Measurements from ENCODE around the gene FLAD1.

DNA sequence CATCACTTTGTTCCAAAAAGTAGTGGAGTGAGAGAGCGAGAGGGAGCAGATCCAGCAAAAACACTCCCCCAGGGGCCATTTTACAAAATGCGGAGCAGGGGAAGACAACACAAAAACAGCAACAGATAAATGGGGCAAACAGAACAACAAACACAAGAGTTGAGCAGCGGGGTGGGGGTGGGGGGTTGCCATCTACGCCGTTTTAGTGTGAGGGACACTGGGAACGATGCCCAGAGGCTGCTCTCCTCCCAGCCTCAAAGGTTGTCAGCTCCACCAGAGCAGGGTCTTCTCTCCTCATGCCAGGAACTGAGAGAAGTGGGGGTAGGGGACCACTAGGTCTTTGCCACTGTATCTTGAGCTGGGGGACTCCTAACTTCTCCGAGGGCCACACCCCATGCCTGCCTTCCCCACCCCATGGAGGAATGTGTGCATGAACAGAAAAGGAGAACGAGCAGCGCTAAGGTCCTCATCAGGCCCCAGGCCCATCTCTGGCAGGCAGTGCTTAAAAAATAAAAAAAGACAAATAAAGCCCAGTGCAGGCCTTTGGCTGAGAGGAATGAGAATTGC, 26.0 kb upstream of the FLAD1 start:
- TF ChIP-seq, protein P1, sequence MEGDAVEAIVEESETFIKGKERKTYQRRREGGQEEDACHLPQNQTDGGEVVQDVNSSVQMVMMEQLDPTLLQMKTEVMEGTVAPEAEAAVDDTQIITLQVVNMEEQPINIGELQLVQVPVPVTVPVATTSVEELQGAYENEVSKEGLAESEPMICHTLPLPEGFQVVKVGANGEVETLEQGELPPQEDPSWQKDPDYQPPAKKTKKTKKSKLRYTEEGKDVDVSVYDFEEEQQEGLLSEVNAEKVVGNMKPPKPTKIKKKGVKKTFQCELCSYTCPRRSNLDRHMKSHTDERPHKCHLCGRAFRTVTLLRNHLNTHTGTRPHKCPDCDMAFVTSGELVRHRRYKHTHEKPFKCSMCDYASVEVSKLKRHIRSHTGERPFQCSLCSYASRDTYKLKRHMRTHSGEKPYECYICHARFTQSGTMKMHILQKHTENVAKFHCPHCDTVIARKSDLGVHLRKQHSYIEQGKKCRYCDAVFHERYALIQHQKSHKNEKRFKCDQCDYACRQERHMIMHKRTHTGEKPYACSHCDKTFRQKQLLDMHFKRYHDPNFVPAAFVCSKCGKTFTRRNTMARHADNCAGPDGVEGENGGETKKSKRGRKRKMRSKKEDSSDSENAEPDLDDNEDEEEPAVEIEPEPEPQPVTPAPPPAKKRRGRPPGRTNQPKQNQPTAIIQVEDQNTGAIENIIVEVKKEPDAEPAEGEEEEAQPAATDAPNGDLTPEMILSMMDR (IDR thresholded peaks at IDR 0.05): no peak
- no peak for TF ChIP-seq POLR2AphosphoS5 (IDR thresholded peaks at IDR 0.05)
- no peak for TF ChIP-seq POLR2A (IDR thresholded peaks at IDR 0.05)
